ENCODE results near the gene SRSF9. TPM values are rescaled to one million over a fixed set of nuclear protein-coding genes. Genes with fewer than 3 reads are reported as not detected.

The SRSF9 gene
- total and polyA plus RNA-seq, 2 of the 4 experiments (the other 2 are of a cell fraction) = 102 to 143 TPM

GRCh38 chr12:120481022-120481767 is 11.6 kb upstream of the SRSF9 start:
- Histone ChIP-seq H3K9me1 (ENCODE audit: insufficient read depth, low read length) (peaks cover 8% of the 10 kb centered on the region; the same call in 1 of the 2 replicates), H2BK15ac (ENCODE audit: low read depth, low read length) (no peak overlapping the region), H4K5ac (ENCODE audit: low read depth, low read length) (no peak overlapping the region), H3K9ac (ENCODE audit: low read depth, low read length) (no peak overlapping the region), H3K79me1 (ENCODE audit: low read depth in 1 of 2, low read length in 2 of 2) (peaks cover 13 to 20% of the 10 kb centered on the region in 2 experiments), H2AK5ac (ENCODE audit: low read depth, low read length) (no peak overlapping the region), H3K4me1 (ENCODE audit: control insufficient read depth, insufficient read depth, low read length) (no peaks in the 10 kb centered on the region; the same call in 1 of the 2 replicates), H2AK9ac (replicated peaks; ENCODE audit: low read depth, low read length, poor library complexity) (no peak overlapping the region), H3K9me3 (ENCODE audit: control insufficient read depth, insufficient read depth, low read length) (no peaks in the 10 kb centered on the region), H3K4me3 (ENCODE audit: insufficient read depth, low read depth, low read length) (no peak overlapping the region), H3K36me3 (ENCODE audit: control insufficient read depth, insufficient read depth, low read length) (peaks cover 8% of the 10 kb centered on the region; the same call in 1 of the 2 replicates), H2BK120ac (ENCODE audit: low read depth, low read length) (no peak overlapping the region), H3K27me3 (ENCODE audit: control insufficient read depth, insufficient read depth, low read length) (no peaks in the 10 kb centered on the region), H3K23ac (ENCODE audit: low read depth, low read length) (no peak overlapping the region), H4K91ac (ENCODE audit: insufficient read depth, low read depth, low read length) (no peak overlapping the region), H4K20me1 (ENCODE audit: insufficient read depth, low read length) (no peaks in the 10 kb centered on the region), H3K56ac (ENCODE audit: extremely low read depth, insufficient read depth, low read length) (no peak overlapping the region), H4K8ac (ENCODE audit: low read depth in 2 of 2, low read length in 2 of 2) (no peak overlapping the region), H2AFZ (replicated peaks; ENCODE audit: low read length, poor library complexity) (no peak overlapping the region), H3K4ac (ENCODE audit: low read depth, low read length) (no peak overlapping the region), H3K27ac (ENCODE audit: insufficient read depth, low read length) (no peak overlapping the region), H2BK20ac (ENCODE audit: low read depth, low read length) (no peak overlapping the region), H3K14ac (replicated peaks; ENCODE audit: low read depth, low read length) (no peak overlapping the region), H3K18ac (ENCODE audit: low read depth, low read length) (no peak overlapping the region), H3K4me2 (ENCODE audit: low read depth, low read length) (no peak overlapping the region), H2BK5ac (ENCODE audit: low read depth, low read length, poor library complexity, severe bottlenecking) (no peak overlapping the region)
- ChIA-PET CTCF (no interaction called here), POLR2A (ENCODE audit: unreplicated experiment) (interaction anchor here (0.7 kb wide), 1 partner anchor 101 kb away, joined by 25 read pairs; no protein-coding TSS in a partner anchor)
- intact Hi-C loops (cut with micrococcal nuclease) (no loop called here), in situ Hi-C loops (cut with MboI; ENCODE audit: low sequenced_read_pairs) (no loop called here), dilution Hi-C loops (cut with HindIII; ENCODE audit: low sequenced_read_pairs, unreplicated experiment) (no loop called here)
- WGBS, 2 experiments (ENCODE audit: extremely low coverage in 2 of 2, insufficient read length in 1 of 2) = no CpG with 5 or more reads among the region's 9 CpGs
- no peak for ATAC-seq (ENCODE audit: low read depth)
- BruUV-seq (replicated peaks) = no TSS peak
- no peak for DNase-seq
- TF ChIP-seq USF2 (IDR thresholded peaks at IDR 0.05; ENCODE audit: low read depth, low read length) (no peak), SMC3 (IDR thresholded peaks at IDR 0.05; ENCODE audit: low read depth, low read length) (no peak), FOS (IDR thresholded peaks at IDR 0.05; ENCODE audit: low read depth, low read length) (no peak), ELK1 (IDR thresholded peaks at IDR 0.05; ENCODE audit: borderline replicate concordance, low read depth, low read length) (no peak), CEBPB (IDR thresholded peaks at IDR 0.05; ENCODE audit: low read depth, low read length) (no peak), CHD1 (IDR thresholded peaks at IDR 0.05; ENCODE audit: low read depth, low read length) (no peak), NFE2L2 (IDR thresholded peaks at IDR 0.05; ENCODE audit: low read depth, low read length) (no peak)
